NCI-H446 treated with DMSO at 0.1 percent for 48 hours (cell line): ENCODE measurements around the gene BCL11B.

ENCODE experiments used
- DNase-seq: peaks from one replicate; lab custom pipeline; 2025; lab: John Stamatoyannopoulos, UW

The BCL11B gene

DNA sequence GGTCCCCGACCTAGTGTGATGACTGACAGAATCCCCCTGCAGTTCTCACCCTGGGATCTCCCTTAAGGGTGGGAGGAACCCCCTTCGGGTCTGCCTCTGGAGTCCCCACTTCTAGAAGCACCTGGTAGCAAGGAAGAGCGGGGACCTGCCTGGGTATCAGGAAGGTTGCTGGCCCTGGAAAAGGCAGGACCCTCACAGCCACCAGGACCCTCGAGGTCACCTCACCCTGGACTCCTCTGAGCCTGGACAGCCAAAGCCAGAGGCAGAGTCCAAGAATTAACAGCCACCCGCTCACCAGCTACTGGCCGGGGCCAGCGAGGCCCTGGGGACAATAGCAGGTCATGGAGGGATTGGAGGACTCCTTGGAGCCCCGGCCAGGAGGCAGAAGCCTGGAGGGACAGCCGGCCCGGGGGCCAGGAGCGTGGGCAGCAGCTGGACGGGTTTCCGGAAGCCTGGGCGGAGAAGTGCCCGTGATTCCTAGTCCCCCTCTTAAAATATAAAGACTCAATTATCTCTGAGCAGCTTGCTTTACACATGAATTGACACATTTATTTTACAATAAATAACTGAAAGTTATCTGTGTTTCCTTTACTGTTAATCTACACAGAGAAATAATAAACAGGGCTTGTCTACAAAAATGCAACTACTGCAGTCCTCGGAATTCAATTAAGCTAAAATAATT, 17.5 kb downstream of the BCL11B start:
- no peak for DNase-seq

DNA sequence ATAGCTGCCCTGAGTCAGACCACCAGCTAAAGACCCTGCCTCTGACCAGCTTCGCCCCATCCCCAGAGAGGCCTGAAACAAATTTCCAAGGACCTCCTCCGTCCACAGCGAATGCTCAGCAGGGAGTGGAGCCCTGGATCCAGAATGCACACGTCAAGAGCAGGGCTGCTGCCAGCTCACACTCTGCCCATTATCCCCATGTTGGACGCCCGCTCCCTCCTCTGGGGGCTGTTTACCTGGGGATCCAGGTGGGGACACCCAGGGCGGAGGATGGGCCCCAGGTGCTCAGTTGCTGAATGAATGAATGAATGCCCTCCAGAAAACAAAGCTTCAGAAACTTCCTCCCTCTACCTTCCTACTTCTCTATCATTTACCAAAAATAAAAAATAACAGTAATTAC, 18.1 kb downstream of the BCL11B start:
- no peak for DNase-seq

DNA sequence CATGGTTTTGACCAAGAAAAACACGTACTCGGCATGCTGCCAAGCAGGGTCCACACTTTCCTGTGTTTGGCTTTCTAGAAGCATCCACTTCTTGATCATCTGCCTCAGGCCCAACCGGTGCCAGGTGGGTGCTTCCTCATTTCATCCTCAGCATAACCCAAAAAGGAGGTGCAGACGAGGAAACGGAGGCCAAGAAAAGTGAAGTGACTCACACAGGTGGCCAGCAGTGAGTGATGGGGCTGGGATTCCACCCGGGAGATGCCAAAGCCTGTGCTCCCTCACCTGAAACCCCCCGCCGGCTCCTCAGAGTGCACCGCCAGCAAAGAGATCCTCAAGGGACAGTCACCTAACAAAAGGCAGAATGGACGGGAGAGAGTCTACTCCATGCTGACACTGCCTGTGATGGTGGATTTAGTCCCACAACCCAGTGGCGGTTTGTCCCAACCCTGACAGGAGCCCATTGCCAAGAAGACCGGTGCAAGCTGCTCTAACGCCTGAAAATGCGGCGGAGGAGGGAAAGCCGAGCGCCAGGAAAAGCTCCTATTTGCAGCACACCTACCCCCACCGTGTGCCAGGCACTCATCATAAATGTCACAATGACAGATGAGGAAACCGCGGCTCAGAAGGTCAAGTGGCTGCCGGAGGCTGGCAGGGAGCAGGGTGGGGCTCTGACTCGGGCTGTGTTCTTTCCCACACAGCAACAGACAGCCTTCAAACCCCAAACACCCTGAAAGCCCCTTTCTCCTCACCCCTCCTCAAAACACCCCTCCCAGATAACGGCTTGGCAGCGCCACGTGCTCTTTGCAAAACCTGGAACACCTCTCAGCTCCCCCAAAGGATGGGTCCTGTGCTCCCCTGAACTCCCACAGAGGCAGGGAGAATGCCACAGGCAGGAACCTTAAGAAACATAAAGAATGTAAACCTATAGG, 18.8 kb downstream of the BCL11B start:
- no peak for DNase-seq

DNA sequence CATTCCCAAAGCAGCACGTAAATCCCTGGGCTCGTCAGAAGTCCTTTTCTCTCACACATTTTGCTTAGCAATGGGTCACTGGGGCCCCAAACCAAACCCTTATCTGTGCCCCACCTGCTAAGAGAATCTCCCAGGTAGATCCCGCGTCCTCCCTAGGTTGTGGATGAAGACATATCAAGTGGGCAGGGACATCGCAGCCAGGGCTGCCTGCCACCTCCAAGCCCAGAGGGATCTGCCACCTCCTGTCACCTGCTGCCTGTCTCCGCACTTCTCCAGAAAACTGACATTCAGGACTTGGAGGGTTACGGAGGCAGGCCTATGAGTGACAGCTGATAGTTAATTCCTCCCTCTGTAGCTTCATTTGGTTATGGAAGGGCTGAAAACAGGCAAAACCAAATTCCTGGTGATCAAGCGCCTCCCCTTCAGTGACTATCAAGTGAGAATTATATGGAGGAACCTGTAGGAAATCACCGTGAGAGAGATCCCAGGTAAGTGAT, 19.5 kb downstream of the BCL11B start:
- DNase-seq: no peak

DNA sequence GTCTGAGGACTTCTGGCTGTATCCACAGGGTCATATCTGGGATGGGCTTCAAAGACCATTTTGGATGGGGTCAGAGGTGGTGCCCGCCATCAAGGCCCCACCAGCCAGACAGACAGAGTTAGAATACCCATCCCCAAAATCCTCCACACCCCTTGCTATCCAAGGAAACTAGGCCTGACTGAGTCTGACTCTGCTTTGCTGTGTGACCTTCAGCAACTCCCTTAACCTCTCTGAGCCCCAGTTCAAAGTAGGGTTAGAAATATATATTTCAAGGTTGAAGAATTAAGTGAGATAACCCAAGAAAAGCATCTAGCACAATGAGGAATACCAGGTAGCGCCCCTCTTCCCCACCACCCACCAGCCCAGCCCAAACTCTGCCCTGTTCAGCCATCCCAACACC, 20.3 kb downstream of the BCL11B start:
- no peak for DNase-seq

DNA sequence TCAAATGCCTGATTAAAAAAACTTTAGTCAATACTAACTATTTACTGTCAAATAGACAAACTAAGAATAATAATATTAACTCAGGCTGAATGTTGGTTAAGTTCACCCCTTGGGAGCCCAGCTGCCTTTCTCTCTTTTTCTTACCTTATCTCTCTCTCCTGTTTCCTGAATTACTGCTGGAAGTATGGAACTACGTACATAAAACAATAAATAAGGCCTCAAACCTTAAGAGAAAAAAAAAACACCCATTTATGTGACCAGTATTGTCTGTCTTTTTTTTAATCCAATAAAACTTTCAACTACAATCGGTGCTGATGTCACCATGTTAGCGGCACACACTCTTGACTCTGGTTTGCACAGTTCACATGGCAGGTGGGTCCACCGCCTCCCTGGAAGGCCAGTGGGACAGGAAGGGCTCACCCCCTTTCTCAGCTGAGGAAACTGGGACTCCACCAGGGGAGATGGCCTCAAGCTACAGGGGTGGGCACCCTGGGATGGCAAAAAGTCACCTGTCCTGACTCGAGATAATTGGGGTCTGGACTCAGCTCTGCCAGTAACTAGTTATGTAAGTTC, 21.3 kb downstream of the BCL11B start:
- DNase-seq: no peak

DNA sequence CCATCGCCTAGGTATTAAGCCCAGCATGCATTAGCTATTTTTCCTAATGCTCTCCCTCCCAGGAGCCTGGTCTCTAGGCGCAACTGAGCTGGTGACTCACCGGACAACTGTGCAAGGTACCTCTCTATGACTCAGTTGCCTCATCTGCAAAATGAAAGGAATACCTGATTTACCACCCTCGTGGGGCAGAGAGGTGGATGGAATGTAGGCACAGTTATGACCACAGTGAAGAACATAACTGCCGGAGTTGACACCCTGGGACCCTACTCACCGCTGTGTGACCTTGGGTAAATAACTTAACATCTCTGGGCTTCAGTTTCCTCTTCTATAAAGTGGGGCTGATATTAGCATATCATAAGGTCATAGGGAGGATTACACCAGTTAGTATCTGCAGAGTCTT, 22.6 kb downstream of the BCL11B start:
- no peak for DNase-seq

DNA sequence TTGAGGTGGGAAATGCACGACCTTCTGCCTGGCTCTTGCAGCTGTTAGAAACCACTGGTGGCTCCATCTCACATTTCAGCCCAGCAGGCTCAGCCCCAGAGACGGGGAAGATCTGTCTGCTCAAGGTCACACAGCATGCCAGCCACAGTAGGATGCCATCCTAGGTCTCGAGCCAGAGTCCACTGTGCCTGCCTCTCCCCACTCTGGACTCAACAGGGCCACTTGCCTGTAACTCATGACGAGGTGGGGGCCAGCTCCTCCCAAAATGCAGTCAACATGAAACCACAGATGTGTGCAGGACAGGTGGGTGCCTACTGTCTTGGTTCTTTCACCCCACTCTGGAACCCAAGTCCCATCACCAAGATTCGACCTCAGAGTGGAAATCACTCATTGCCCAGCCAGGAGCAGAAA, 23.2 kb downstream of the BCL11B start:
- no peak for DNase-seq

DNA sequence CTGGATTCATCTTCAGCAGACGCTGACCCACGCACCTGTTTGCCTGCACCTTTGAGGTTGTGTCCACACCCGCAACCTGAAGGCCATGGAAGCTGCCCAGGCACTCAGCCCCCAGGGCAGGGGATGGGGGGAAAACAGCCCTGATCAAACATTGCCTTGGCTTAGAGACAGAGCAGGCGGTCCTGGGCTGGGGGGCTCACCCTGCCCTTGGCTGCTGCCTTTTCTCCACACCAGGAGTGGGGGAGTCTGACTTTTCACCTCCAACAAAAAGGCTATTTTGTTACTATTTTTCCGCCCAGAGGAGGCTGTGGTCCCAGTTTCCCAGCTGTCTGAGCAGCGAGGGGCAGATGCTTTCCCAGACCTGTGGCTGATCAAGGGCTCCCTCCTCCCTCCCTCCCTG, 24.2 kb downstream of the BCL11B start:
- no peak for DNase-seq

DNA sequence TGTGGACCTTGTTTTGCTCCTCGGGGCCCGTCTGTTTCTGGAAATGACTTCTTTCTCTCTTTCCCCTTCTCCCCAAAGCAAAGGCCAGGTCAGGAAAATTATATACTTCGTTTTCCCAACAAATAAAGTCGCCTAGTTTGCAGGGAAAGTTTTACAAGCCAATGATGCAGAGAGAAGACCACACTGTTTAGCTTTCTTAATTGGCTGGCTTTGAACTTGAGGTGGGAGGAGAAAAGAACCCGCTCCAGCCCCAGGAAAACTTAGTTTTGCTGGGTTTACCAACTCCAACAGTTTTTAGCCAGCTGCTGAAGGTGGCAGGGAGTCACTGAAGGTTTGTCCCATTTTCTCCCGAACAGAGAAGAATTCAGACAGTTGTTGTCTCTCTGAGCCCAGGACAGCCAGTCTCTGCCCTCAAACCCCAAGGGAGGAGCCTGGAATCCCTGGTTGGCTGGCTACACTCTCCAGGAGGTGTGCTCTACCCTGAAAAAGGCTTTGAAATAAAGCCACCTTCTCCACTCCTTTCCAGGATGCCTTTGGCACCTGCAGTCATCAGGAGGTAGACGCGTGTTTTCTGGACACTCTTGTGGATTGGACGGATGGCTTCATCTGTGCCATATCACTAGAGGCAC, 24.8 kb downstream of the BCL11B start:
- DNase-seq: no peak

DNA sequence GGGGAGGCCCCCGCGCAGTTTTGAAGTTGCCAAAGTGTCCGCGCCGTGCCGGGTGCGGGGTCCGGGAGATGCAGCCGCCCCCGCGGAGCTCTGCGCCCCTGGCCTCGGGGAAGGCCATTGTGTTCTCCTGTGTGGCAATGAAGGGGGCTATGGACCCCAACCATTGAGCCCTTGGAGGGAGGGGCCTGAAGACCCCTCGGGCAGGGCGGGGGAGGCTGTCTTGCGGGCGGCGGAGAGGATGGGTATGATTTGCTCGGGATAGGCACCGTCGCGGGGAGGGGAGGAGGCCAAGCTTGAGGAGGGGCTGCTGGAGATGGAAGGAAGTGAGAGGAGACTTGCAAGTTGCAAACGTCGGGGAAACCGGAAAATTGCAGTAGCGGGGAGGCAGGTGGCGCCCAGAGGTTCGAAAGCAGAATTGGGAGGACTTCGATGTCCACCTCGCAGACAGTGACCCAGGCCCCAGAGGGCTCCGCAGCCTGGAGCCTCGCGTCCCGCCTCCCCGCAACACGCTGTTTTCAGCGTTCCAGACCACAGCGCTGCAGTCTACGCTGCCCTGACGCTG, 25.4 kb downstream of the BCL11B start:
- DNase-seq: no peak

DNA sequence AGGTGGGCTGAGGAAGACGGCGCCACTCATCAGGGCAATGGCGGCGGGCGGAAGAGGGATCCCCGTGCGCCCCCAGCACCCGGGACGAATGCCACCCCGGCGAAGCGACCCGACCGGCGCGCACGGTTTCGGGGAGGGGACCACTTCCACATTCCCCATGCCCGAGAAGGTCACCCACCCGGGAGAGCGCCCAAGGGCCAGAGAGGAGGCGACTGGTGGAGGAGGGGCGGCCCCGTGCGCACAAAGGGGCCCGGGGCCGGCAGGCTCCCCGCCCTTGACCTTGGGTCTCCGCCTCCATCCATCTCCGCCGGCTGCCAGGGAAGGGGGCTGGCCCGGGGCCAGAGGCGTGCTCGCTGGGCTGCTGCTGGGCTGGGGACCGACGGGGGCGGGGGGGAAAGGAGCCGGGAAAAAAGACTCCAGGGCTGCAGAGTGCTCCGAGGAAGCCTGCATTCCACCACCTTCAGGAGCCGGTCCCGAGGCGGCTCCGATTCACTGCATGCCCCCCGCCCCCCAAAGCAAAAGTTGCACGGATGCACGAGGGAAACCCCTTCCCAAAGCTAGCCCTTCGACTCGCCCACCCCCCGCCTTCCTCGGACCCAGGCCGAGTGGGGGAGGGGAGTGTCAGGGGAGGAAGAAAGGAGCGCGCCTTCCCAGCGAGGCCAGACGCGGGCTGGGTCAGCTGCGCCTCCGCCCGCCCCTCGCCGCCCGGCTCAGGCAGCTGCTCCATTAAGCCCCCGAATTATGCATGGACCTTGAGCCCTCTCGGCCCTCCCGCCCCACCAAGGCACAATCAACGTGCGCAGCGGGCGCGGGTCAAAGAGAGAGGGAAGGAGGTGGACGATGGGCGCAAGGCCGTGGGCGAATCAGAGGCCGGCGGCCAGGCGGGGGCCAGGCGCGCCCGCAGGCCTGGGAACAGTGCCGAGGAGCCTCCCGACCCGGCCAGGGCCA, 26.2 kb downstream of the BCL11B start:
- no peak for DNase-seq

DNA sequence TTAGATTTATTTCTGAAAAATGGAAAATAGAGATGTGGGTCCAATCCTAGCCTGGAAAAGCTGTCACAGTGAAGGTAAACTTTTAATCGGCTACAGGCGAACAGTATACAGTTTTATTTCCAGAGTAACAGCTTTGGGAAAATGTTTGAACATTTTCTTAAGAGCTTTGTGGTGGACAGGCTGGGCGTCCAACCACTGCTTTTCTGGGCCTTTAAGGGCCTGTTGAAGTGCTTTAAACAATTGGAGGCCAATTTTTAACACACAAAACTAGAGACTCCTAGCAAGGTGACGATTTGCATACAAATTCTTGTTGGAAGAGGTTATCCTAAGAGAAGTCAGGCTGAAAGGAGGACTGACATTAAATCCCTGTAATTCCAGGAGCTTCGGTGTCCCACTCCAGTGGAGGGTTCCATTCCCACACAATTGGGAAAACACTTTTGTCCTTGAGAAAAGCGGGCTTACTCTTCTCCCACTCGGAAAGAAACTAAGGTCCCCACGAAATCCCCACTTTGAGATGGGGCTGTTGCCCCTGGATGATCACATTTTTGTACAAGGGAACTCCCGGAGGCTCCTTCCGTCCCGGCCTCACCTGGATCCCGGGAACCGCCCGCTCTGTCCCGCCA, 26.9 kb downstream of the BCL11B start:
- no peak for DNase-seq

DNA sequence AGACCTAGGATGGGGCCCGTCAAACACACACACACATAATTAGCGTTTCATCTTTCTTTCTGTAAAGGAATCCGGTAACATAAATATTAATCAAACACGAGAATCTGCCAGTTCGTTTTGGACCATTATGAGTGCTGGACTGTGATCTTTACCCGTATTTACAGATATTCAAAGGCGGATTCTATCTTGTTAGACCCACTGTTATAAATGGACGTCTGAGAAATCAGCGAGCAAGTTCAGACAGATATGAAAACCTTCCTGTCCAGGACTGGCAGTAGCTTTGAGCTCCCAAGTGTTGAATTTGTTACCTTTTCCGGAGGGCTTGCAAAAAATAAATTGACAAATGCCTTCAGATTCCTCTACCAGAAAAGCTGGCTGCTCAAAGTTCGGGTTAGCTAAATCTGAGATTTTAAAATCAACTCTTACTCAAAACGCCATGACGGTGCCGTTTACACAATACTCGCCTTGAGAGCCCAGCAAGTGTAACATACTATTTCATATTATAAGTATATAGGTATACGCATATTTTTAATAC, 27.6 kb downstream of the BCL11B start:
- DNase-seq: no peak

DNA sequence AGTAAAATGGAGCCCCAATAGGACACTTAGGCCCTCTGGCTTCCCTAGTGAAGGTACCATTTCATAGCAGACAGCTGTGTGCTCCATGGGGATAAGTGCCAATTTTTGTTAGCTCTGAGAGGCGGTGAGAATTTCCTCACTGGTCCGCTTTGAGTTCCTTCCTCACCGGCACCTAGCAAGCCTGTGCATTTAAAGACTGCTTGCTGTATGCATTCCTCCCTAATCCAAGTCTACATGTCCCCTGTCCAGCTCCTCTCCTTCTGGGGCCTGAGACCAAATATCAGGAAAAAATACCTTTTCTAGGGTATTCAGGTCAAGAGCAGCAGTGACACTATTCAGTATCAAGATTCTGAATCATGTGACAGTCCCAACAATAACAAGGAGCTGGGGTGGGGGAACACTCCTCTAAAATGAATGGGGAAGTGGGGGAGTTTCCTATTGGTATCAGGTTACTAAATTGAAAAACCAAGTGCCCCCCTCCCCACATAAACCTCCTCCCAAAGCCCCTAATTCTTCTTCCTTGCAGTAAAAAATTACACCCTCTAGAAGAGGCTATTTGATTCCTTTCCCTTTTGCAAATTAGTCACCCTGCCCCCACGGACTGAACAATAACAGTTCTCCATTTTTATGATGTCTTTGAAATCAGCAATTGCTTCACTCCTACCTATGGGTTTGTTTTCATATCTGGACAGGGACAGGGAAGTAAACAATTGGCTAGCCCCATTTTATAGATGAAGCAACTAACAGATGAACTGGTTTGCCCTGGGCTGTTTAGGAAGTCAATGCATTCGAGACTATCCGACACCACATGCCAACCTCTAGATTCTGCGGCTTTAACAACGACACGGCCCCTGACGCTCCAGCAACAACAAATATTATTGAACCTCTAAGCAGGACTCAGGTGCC, 28.9 kb downstream of the BCL11B start:
- DNase-seq: no peak

DNA sequence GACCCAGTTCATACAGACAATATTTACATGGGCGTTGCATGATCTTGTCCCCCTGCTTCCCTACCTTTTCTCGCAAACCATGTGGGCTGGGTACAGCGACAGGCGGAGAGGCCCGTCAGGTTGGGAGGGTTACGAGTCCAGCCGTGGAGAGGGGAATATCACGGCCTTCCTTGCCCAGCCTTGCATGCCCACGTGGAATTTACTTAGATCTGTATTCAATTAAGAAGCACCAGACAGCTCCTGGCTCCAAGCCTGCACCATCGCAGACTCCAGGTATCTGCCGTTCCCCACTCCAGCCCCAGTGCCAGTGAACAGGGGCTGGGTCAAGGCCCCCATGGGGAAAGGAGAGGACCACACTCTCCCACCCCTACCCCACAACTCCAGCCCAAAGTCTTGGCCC, 29.8 kb downstream of the BCL11B start:
- DNase-seq: no peak

DNA sequence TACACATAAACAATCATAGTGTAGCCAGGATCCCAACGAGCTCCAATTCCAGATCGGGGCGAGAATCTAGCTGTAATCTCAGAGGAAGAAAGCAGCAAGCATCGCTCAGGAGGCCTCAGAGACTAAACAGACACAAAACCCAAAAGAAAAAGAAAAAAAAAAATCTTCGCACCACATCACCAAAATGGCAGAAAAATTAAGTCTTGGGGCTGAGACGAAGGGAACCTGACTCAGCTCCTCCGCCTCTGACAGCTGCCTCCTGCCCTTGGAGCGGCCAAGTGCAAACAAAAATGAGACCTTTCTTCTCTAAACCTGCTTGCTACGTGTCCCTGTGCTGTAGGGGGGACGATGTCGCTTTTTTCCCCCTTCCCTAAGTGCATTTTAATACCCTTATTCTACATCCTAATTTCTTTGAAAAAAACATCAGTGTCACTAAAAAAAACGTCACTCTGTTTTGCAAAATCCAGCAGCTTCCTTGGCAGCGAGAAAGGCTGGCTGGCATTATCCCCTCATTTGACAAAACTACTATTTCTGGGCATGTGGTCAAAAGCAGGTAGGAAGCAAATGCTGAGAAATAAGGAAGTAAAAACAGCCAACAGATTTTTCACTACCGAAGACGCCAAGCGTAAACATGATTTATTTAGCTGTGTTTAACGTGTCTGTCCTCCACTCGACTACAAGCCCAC, 30.5 kb downstream of the BCL11B start:
- peak; percentile 66 for DNase-seq

DNA sequence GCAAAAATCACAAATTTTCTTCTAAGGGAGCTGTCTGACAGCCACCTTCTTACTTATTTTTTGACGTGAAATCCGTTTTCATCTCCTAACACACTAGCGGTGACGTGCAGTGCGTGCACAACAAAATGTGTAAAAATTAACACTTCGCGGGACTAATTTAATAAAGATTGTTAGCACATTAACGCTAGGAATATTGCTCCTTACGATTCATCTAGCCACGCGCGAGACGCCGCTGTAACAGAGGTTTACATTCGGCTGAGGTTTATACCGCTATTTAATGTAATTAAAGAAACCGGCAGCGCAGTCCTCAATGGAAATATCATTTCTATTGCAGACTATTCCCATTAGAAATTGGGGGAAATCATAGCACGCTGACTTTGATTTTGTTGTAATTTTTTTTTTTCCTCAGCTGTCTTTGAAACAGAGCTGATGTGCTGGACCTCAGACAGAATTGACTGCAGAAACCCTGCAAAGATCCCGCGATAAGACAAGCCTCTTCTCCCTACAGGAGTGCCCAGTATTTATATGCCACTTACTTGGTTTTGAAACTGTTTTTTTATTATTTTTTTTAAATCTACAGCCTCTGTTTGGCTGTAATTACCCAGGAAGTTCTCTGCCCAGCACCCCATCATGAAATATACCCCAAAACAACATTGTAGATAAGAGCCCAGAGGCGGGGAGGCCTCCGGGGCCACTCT, 31.2 kb downstream of the BCL11B start:
- no peak for DNase-seq
